ENCODE results near the gene GPR33.
"Not testable (repeated sequence)": the region's sequence is repeated elsewhere in the genome, so short reads cannot be mapped to it uniquely, and the experiment has no call there.

The GPR33 gene

GRCh38 chr14:31484754-31485153 lies 3.1 kb downstream of the GPR33 start:
- ATAC-seq (replicated peaks) (peak; percentile 68 to 76), DNase-seq (no peak)
- Mint-ChIP-seq H3K36me3 (peaks cover 3 to 4% of the 10 kb centered on the region in 2 donors), H3K4me1 (peaks cover 21 to 38% of the 10 kb centered on the region in 2 donors), H3K27me3 (peaks cover 4 to 6% of the 10 kb centered on the region in 2 donors), H3K27ac (peak overlapping the region; percentile 37), H3K4me3 (no peak overlapping the region), H3K9me3 (no peaks in the 10 kb centered on the region)

- no peak overlapping the region for H3K27ac Mint-ChIP-seq
- no peak overlapping the region for H3K4me3 Mint-ChIP-seq
- peaks cover 4 to 6% of the 10 kb centered on the region in 2 donors for H3K27me3 Mint-ChIP-seq
- no peaks in the 10 kb centered on the region for H3K9me3 Mint-ChIP-seq
- ATAC-seq (replicated peaks) (no peak), DNase-seq (no peak)
- H3K4me1 Mint-ChIP-seq: peaks cover 3 to 6% of the 10 kb centered on the region in 2 donors
- H3K36me3 Mint-ChIP-seq: no peaks in the 10 kb centered on the region
Observed at GRCh38 chr14:31480156-31480555, 7.7 kb downstream of the GPR33 start.

- H3K9me3 Mint-ChIP-seq: peaks cover 0 to under 1% of the 10 kb centered on the region in 2 donors
- H3K4me3 Mint-ChIP-seq: no peak overlapping the region
- H3K36me3 Mint-ChIP-seq: no peaks in the 10 kb centered on the region
- no peak overlapping the region for H3K27ac Mint-ChIP-seq
- DNase-seq (no peak), ATAC-seq (replicated peaks) (no peak)
- peaks cover 4 to 6% of the 10 kb centered on the region in 2 donors for H3K27me3 Mint-ChIP-seq
- H3K4me1 Mint-ChIP-seq: peaks cover 0 to 3% of the 10 kb centered on the region in 2 donors
Observed at GRCh38 chr14:31479027-31479426, 8.8 kb downstream of the GPR33 start.

- ATAC-seq (replicated peaks) (no peak), DNase-seq (no peak)
- Mint-ChIP-seq H3K36me3 (no peaks in the 10 kb centered on the region), H3K27me3 (peaks cover 4 to 13% of the 10 kb centered on the region in 2 donors), H3K4me3 (no peak overlapping the region), H3K27ac (no peak overlapping the region), H3K9me3 (peaks cover 0 to 1% of the 10 kb centered on the region in 2 donors), H3K4me1 (peaks cover 0 to 3% of the 10 kb centered on the region in 2 donors)
Observed at GRCh38 chr14:31477248-31477647, 10.6 kb downstream of the GPR33 start.

- Mint-ChIP-seq H3K9me3 (peaks cover 0 to 1% of the 10 kb centered on the region in 2 donors), H3K4me1 (peaks cover 0 to 3% of the 10 kb centered on the region in 2 donors), H3K4me3 (no peak overlapping the region), H3K27ac (no peak overlapping the region), H3K36me3 (no peaks in the 10 kb centered on the region), H3K27me3 (peaks cover 0 to 13% of the 10 kb centered on the region in 2 donors)
- no peak for DNase-seq
- no peak for ATAC-seq (replicated peaks)
Observed at GRCh38 chr14:31476131-31476866, 11.5 kb downstream of the GPR33 start.

GRCh38 chr14:31466554-31466953 lies 21.3 kb downstream of the GPR33 start:
- Mint-ChIP-seq H3K27me3 (peaks cover 0 to 4% of the 10 kb centered on the region in 2 donors), H3K9me3 (peaks cover 0 to 1% of the 10 kb centered on the region in 2 donors), H3K36me3 (no peaks in the 10 kb centered on the region), H3K27ac (no peak overlapping the region), H3K4me3 (no peak overlapping the region), H3K4me1 (peaks cover 4 to 6% of the 10 kb centered on the region in 2 donors)
- no peak for ATAC-seq (replicated peaks)
- no peak for DNase-seq

- no peak overlapping the region for H3K4me3 Mint-ChIP-seq
- no peaks in the 10 kb centered on the region for H3K36me3 Mint-ChIP-seq
- peaks cover 6 to 10% of the 10 kb centered on the region in 2 donors for H3K4me1 Mint-ChIP-seq
- H3K27me3 Mint-ChIP-seq: peaks cover 0 to 4% of the 10 kb centered on the region in 2 donors
- DNase-seq (no peak), ATAC-seq (replicated peaks) (no peak)
- H3K27ac Mint-ChIP-seq: no peak overlapping the region
- peaks cover 0 to 1% of the 10 kb centered on the region in 2 donors for H3K9me3 Mint-ChIP-seq
Observed at GRCh38 chr14:31465111-31465510, 22.7 kb downstream of the GPR33 start.

- not testable (repeated sequence) for ATAC-seq (replicated peaks); H3K36me3 Mint-ChIP-seq
- peaks cover 10% of the 10 kb centered on the region in 2 donors for H3K4me1 Mint-ChIP-seq
Observed at GRCh38 chr14:31462450-31462849, 25.4 kb downstream of the GPR33 start.

GRCh38 chr14:31461545-31461944 lies 26.3 kb downstream of the GPR33 start:
- no peak for ATAC-seq (replicated peaks)
- Mint-ChIP-seq H3K4me3 (peak overlapping the region in 1 of 2 donors; percentile 12), H3K27ac (no peak overlapping the region)

More at GRCh38 chr14:31462450-31462849, 25.4 kb downstream of the GPR33 start:
- H3K9me3 Mint-ChIP-seq, H3K4me3 Mint-ChIP-seq, H3K27me3 Mint-ChIP-seq, H3K27ac Mint-ChIP-seq, DNase-seq: not testable (repeated sequence)

GRCh38 chr14:31457665-31458659 lies 29.9 kb downstream of the GPR33 start:
- no peak for DNase-seq
- H3K4me3 Mint-ChIP-seq: peak overlapping the region; percentile 96 to 99
- no peaks in the 10 kb centered on the region for H3K27me3 Mint-ChIP-seq
- ATAC-seq (replicated peaks): no peak
- peak overlapping the region; percentile 96 for H3K27ac Mint-ChIP-seq
- H3K9me3 Mint-ChIP-seq: no peaks in the 10 kb centered on the region
- H3K4me1 Mint-ChIP-seq: peaks cover 11 to 27% of the 10 kb centered on the region in 2 donors
- no peaks in the 10 kb centered on the region for H3K36me3 Mint-ChIP-seq

More at GRCh38 chr14:31461545-31461944, 26.3 kb downstream of the GPR33 start:
- no peaks in the 10 kb centered on the region for H3K36me3 Mint-ChIP-seq
- H3K4me1 Mint-ChIP-seq: peaks cover 10 to 12% of the 10 kb centered on the region in 2 donors
- DNase-seq: no peak
- no peaks in the 10 kb centered on the region for H3K27me3 Mint-ChIP-seq
- H3K9me3 Mint-ChIP-seq: no peaks in the 10 kb centered on the region

- peak; percentile 97 to 98 for ATAC-seq (replicated peaks)
- H3K4me1 Mint-ChIP-seq: peaks cover 11 to 26% of the 10 kb centered on the region in 2 donors
- no peaks in the 10 kb centered on the region for H3K27me3 Mint-ChIP-seq
- no peaks in the 10 kb centered on the region for H3K9me3 Mint-ChIP-seq
- peaks cover 3 to 4% of the 10 kb centered on the region in 2 donors for H3K36me3 Mint-ChIP-seq
- peak within 1 kb of the TSS; percentile 96 for H3K27ac Mint-ChIP-seq
- DNase-seq: peak; percentile 86
- peak within 1 kb of the TSS; percentile 96 to 99 for H3K4me3 Mint-ChIP-seq
Observed at GRCh38 chr14:31456841-31457664, 30.8 kb downstream of the GPR33 start, which contains the start of gene DTD2. Gene DTD2 (minus strand): TSS chr14:31457506. CDS start chr14:31457393, 113 bp downstream.

- H3K9me3 Mint-ChIP-seq: no peaks in the 10 kb centered on the region
- ATAC-seq (replicated peaks) (peak; percentile 54 to 71), DNase-seq (no peak)
- H3K27ac Mint-ChIP-seq: no peak overlapping the region
- peaks cover 18 to 29% of the 10 kb centered on the region in 2 donors for H3K36me3 Mint-ChIP-seq
- H3K4me1 Mint-ChIP-seq: peaks cover 2 to 4% of the 10 kb centered on the region in 2 donors
- no peaks in the 10 kb centered on the region for H3K27me3 Mint-ChIP-seq
- no peak overlapping the region for H3K4me3 Mint-ChIP-seq
Observed at GRCh38 chr14:31449971-31450610, 37.7 kb downstream of the GPR33 start.

GRCh38 chr14:31449136-31449535 lies 38.7 kb downstream of the GPR33 start:
- ATAC-seq (replicated peaks): no peak
- Mint-ChIP-seq H3K27me3 (no peaks in the 10 kb centered on the region), H3K27ac (no peak overlapping the region), H3K36me3 (peaks cover 18 to 31% of the 10 kb centered on the region in 2 donors), H3K4me3 (no peak overlapping the region), H3K9me3 (no peaks in the 10 kb centered on the region), H3K4me1 (no peaks in the 10 kb centered on the region)
- no peak for DNase-seq

All from stimulated activated naive B cell treated with anti-CD40 and anti-IgM and Interleukin-4, amounts not matched to agents 10 μg/mL and 1 μg/mL and 100 μg/mL, for 72 hours (primary cell).